NCI-H2107 treated with DMSO at 0.1 percent for 48 hours (cell line): ENCODE data around the gene TRIM23.

Source experiments
- DNase-seq: peaks from one replicate; lab custom pipeline; 2025; ENCODE audit not compliant: unreplicated experiment; lab: John Stamatoyannopoulos, UW

The TRIM23 gene

DNA sequence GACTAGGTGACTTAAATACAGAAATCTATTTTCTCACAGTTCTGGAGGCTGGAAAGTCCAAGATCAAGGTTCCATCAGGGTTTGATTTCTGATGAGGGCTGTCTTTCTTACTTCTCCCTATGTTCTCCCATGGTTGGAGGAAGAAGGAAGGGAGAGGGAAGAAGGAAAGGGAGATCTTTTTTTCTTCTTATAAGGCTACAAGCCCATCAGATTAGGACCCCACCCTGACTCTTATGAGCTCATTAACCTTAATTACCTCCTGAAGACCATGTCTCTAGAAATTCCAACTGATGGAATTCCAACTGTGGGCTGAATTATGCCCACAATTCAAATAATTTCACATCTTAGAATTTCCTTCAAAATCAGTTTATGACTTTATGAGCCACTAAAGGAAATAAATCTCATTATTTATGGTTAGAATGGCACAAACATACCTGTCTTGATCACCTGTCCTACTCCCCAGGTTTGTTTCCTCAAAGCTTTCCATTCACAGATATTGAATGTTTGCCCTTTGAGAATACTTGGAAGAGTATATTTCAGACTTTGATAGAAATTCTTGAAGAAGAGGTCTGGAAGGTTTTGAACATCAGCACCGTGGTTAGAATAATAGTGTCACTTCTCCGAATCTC, 53.4 kb downstream of the TRIM23 start:
- DNase-seq, result no peak

- DNase-seq, result no peak
Observed at GRCh38 chr5:65566505-65566904, 57.6 kb downstream of the TRIM23 start.

DNA sequence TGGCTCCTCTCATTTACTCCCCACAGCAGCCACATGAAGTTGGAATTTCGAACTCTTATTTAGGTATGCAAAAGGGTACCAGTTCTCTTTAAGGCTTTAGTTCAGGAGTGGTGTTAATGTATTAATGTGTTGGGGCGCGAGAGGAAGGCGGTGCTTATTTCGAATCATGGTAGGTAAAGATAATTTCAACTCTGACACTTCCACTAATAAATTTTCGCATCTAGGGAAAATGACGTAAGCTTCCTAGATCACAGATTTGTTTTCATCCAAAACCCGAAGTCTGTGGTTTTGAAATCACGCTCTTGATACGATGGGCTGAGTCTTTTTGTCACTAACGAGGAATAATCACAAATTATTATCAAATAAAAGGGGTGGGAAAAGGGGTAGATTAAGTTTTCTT, 60.4 kb downstream of the TRIM23 start:
- DNase-seq, result no peak

- peak; percentile 81 for DNase-seq
Observed at GRCh38 chr5:65562731-65563701, 61.1 kb downstream of the TRIM23 start, which contains the start of the genes CENPK and PPWD1. CENPK (minus strand) TSS chr5:65563168; CDS start chr5:65554907, 8,261 bp downstream. PPWD1 (plus strand) TSS chr5:65563296; CDS start chr5:65563311, 15 bp downstream.

- no peak for DNase-seq
Observed at GRCh38 chr5:65556718-65557117, 67.4 kb downstream of the TRIM23 start.

GRCh38 chr5:65556181-65556580, 68.0 kb downstream of the TRIM23 start:
- DNase-seq, result no peak

DNA sequence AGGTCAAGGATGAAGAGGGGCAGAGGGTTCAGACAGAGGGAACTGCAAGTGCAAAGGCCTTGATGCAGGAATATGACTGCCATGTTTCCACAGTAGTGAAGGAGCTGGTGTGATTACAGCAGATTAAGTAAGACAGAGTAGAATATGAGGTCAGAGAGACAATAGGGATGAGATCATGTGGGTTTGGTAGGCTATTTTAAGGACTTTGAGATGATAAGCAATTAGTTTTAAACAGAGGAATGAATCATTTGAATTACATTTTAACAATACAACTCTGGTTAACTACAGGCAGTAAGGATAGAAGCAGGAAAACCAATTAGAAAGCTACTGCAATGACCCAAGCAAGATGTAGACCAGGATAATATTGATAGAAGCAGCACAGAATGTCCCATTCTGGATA, 68.8 kb downstream of the TRIM23 start:
- DNase-seq, result no peak

DNA sequence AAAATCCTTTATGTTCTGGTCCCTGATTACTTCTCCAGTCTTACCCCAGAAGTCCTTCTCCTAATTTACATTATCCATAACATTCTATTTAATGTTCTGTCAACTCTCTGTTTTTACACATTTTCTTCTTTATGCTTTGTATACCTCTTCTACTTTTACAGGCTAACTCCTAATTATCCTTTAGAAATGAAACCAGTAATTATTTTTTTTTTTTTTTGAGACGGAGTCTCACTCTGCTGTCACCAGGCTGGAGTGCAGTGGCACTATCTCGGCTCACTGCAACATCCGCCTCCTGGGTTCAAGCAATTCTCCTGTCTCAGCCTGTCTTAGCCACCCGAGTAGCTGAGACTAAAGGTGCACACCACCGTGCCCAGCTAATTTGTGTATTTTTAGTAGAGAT, 70.2 kb downstream of the TRIM23 start:
- no peak for DNase-seq

GRCh38 chr5:65548281-65548680, 75.9 kb downstream of the TRIM23 start:
- no peak for DNase-seq

GRCh38 chr5:65546141-65546540, 78.0 kb downstream of the TRIM23 start:
- no peak for DNase-seq

DNA sequence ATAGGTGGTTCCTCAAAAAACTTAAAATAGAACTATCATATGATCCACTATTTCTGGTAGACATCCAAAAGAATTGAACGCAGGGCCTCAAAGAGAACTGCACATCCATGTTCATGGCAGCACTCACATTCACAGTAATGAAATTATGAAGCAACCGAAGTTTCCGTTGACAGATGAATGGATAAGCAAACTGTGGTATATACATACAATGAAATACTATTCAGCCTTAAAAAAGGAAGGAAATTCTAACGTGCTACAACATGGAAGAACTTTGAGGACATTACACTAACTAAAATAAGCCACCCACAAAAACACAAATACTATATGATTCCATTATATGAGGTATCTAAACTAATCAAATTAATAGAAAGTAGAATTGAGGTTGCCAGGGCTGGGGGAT, 79.7 kb downstream of the TRIM23 start:
- DNase-seq, result no peak

GRCh38 chr5:65539827-65540226, 84.3 kb downstream of the TRIM23 start:
- DNase-seq, result no peak
